H1 (cell line): ENCODE data around the gene LTF. TPM values are rescaled to one million over a fixed set of nuclear protein-coding genes. Genes with fewer than 3 reads are reported as not detected.

Source experiments
- CTCF ChIA-PET: fragments of 300-600 bp; sonication (Branson Sonifier 250); formaldehyde crosslinking; loops from one replicate; lab custom pipeline; 2021; ENCODE audit not compliant: partially characterized antibody; lab: Charles Lee
- POLR2A ChIA-PET: fragments of 300-600 bp; sonication (Branson Sonifier 250); formaldehyde crosslinking; loops from one replicate; lab custom pipeline; 2021; ENCODE audit warnings: inconsistent platforms; ENCODE audit not compliant: partially characterized antibody; lab: Charles Lee
- DNase-seq, 2 experiments: peaks; one replicate each; pipeline versions ENCODE4 v3.0.0 to v3.0.0-alpha.2; 2010 to 2022; ENCODE audit warnings: low spot score in 2 of 2, low read depth in 1 of 2, mixed read lengths in 1 of 2
- FAIRE-seq: peaks from 2 replicates; lab custom pipeline; 2011; peaks lifted over from hg19 to GRCh38; lab: Jason Lieb, UNC
- H2AFZ ChIP-seq: 2 replicates; pipeline ENCODE4 v1.8.1; 2012; ENCODE audit warnings: low read length, inconsistent platforms
- H2AK5ac ChIP-seq: 2 replicates; pipeline ENCODE4 v1.6.1; 2013; ENCODE audit warnings: low read depth, low read length
- H2BK120ac ChIP-seq: replicated peaks from 2 replicates; pipeline ENCODE3; 2013; ENCODE audit warnings: low read depth, low read length, inconsistent platforms
- H2BK12ac ChIP-seq: 2 replicates; pipeline ENCODE4 v1.6.1; 2013; ENCODE audit warnings: low read depth, low read length
- H2BK15ac ChIP-seq: 2 replicates; pipeline ENCODE4 v1.6.1; 2013; ENCODE audit warnings: low read length
- H2BK20ac ChIP-seq: 2 replicates; pipeline ENCODE4 v1.6.1; 2013; ENCODE audit warnings: low read length
- H2BK5ac ChIP-seq: 2 replicates; pipeline ENCODE4 v1.6.1; 2013; ENCODE audit warnings: low read depth, low read length
- H3K14ac ChIP-seq: 2 replicates; pipeline ENCODE4 v1.6.1; 2013; ENCODE audit warnings: inconsistent platforms; ENCODE audit not compliant: insufficient read length
- H3K18ac ChIP-seq: 2 replicates; pipeline ENCODE4 v1.6.1; 2013; ENCODE audit warnings: low read length; ENCODE audit errors: extremely low read depth
- H3K23ac ChIP-seq: 2 replicates; pipeline ENCODE4 v1.6.1; 2013; ENCODE audit warnings: inconsistent platforms; ENCODE audit not compliant: insufficient read length
- H3K23me2 ChIP-seq: 2 replicates; pipeline ENCODE4 v1.6.1; 2013; ENCODE audit warnings: low read depth, low read length
- H3K27ac ChIP-seq: 2 replicates; pipeline ENCODE4 v1.6.1; 2011; ENCODE audit warnings: low read depth, low read length, inconsistent platforms
- H3K27me3 ChIP-seq, 4 experiments: replicated peaks in 1 of 4; 1 replicate in 1 of 4; 2 replicates in 3 of 4; pipeline versions ENCODE4 v1.6.1 to v1.8.1; 2011 to 2013; ENCODE audit warnings: low read length in 3 of 4, mild to moderate bottlenecking in 3 of 4, inconsistent platforms in 2 of 4, mixed read lengths in 2 of 4, moderate library complexity in 1 of 4; ENCODE audit not compliant: control insufficient read depth in 3 of 4, insufficient read depth in 3 of 4; ENCODE audit errors: extremely low read depth in 1 of 4
- H3K36me3 ChIP-seq, 4 experiments: 2 replicates each; pipeline versions ENCODE4 v1.6.1 to v1.8.1; 2011 to 2013; ENCODE audit warnings: mild to moderate bottlenecking in 4 of 4, low read length in 3 of 4, moderate library complexity in 2 of 4, control low read depth in 1 of 4, inconsistent platforms in 1 of 4; ENCODE audit not compliant: insufficient read depth in 4 of 4, control insufficient read depth in 2 of 4
- H3K4ac ChIP-seq: replicated peaks from 2 replicates; pipeline ENCODE3; 2013; ENCODE audit warnings: low read length, low read depth, mixed read lengths, inconsistent platforms; ENCODE audit not compliant: insufficient read length
- H3K4me1 ChIP-seq, 4 experiments: replicated peaks in 1 of 4; 1 replicate in 1 of 4; 2 replicates in 3 of 4; pipeline versions ENCODE4 v1.6.1 to v1.8.1; 2011 to 2013; ENCODE audit warnings: low read length in 3 of 4, inconsistent platforms in 2 of 4, mixed read lengths in 1 of 4; ENCODE audit not compliant: insufficient read depth in 4 of 4, control insufficient read depth in 3 of 4
- H3K4me2 ChIP-seq, 2 experiments: 2 replicates each; pipeline versions ENCODE4 v1.6.1 to v1.8.1; 2011 to 2013; ENCODE audit warnings: low read depth in 2 of 2, low read length in 2 of 2, control low read depth in 1 of 2, inconsistent platforms in 1 of 2, mild to moderate bottlenecking in 1 of 2; ENCODE audit not compliant: insufficient read depth in 1 of 2
- H3K4me3 ChIP-seq, 4 experiments: fragments of 200-600, 300-600 bp in 1 of 4; sonication (generic), shearing (Covaris generic), sonication (Bioruptor Twin) in 1 of 4; 2 replicates each; pipeline versions ENCODE4 v1.5.1 to v1.8.1; 2011 to 2016; ENCODE audit warnings: low read length in 4 of 4, low read depth in 3 of 4, control low read depth in 2 of 4, inconsistent platforms in 2 of 4, mild to moderate bottlenecking in 2 of 4, mixed read lengths in 1 of 4, moderate library complexity in 1 of 4; ENCODE audit not compliant: insufficient read depth in 2 of 4; ENCODE audit errors: extremely low read depth in 1 of 4
- H3K56ac ChIP-seq: replicated peaks from 2 replicates; pipeline ENCODE3; 2013; ENCODE audit warnings: low read depth, mild to moderate bottlenecking, mixed read lengths, low read length, inconsistent platforms; ENCODE audit not compliant: insufficient read length
- H3K79me1 ChIP-seq: 2 replicates; pipeline ENCODE4 v1.6.1; 2013; ENCODE audit warnings: low read depth, low read length, control low read depth
- H3K79me2 ChIP-seq, 2 experiments: 2 replicates each; pipeline versions ENCODE4 v1.6.1 to v1.8.1; 2012 to 2013; ENCODE audit warnings: low read length in 2 of 2, mild to moderate bottlenecking in 2 of 2, inconsistent platforms in 1 of 2; ENCODE audit not compliant: insufficient read depth in 2 of 2, control insufficient read depth in 1 of 2
- H3K9ac ChIP-seq, 4 experiments: replicated peaks in 1 of 4; 1 replicate in 1 of 4; 2 replicates in 3 of 4; pipeline versions ENCODE4 v1.6.1 to v1.8.1; 2011 to 2013; ENCODE audit warnings: low read depth in 3 of 4, low read length in 3 of 4, control low read depth in 2 of 4, mild to moderate bottlenecking in 2 of 4, moderate library complexity in 2 of 4, inconsistent platforms in 1 of 4; ENCODE audit errors: extremely low read depth in 1 of 4
- H3K9me3 ChIP-seq, 2 experiments: 2 replicates each; pipeline versions ENCODE4 v1.6.1 to v1.8.1; 2012 to 2013; ENCODE audit warnings: mild to moderate bottlenecking in 2 of 2, moderate library complexity in 2 of 2, control low read depth in 1 of 2, inconsistent platforms in 1 of 2, low read depth in 1 of 2, low read length in 1 of 2, mixed read lengths in 1 of 2; ENCODE audit not compliant: insufficient read depth in 2 of 2
- H4K20me1 ChIP-seq, 2 experiments: replicated peaks in 1 of 2; 2 replicates each; pipeline versions ENCODE3 to v1.8.1; 2011 to 2013; ENCODE audit warnings: inconsistent platforms in 2 of 2, low read length in 2 of 2, mild to moderate bottlenecking in 1 of 2; ENCODE audit not compliant: insufficient read depth in 2 of 2, control insufficient read depth in 1 of 2
- H4K5ac ChIP-seq: 2 replicates; pipeline ENCODE4 v1.6.1; 2013; ENCODE audit warnings: low read length, low read depth, mixed read lengths, inconsistent platforms; ENCODE audit not compliant: insufficient read length
- H4K8ac ChIP-seq: 2 replicates; pipeline ENCODE4 v1.8.0; 2013; ENCODE audit warnings: mild to moderate bottlenecking, moderate library complexity, low read length, inconsistent platforms; ENCODE audit not compliant: insufficient read depth; ENCODE audit errors: extremely low read depth
- H4K91ac ChIP-seq: replicated peaks from 2 replicates; pipeline ENCODE3; 2013; ENCODE audit warnings: low read length, mixed read lengths, inconsistent platforms; ENCODE audit not compliant: insufficient read length
- BCL11A ChIP-seq, 2 experiments: IDR thresholded peaks; one replicate each; pipeline ENCODE4 v1.6.1; 2011; ENCODE audit warnings: low read depth in 2 of 2, low read length in 2 of 2, mild to moderate bottlenecking in 2 of 2
- JUN ChIP-seq: IDR thresholded peaks from 2 replicates; pipeline ENCODE4 v1.6.1; 2011; ENCODE audit warnings: low read depth, mild to moderate bottlenecking, improper control_type of control experiment, low read length
- KDM4A ChIP-seq: IDR thresholded peaks from one replicate; pipeline ENCODE4 v1.7.1; 2012; ENCODE audit warnings: low read depth, mild to moderate bottlenecking, moderate library complexity, low read length, inconsistent platforms; ENCODE audit not compliant: severe bottlenecking
- MAFK ChIP-seq: IDR thresholded peaks from 2 replicates; pipeline ENCODE4 v1.6.1; 2012; ENCODE audit warnings: low read depth, mild to moderate bottlenecking, improper control_type of control experiment, low read length
- RBBP5 ChIP-seq: IDR thresholded peaks from 2 replicates; pipeline ENCODE4 v1.7.1; 2012; ENCODE audit warnings: low read depth, mild to moderate bottlenecking, inconsistent platforms, low read length, moderate library complexity, borderline replicate concordance
- WGBS, 2 experiments: shearing (Covaris generic) in 1 of 2; methylation state at CpG; one replicate each; pipeline versions ENCODE4 v1.1.6 to v1.1.7; 2013 to 2015; ENCODE audit warnings: low lambda C conversion rate in 2 of 2, mixed read lengths in 2 of 2, inconsistent platforms in 1 of 2, low coverage in 1 of 2, missing lambda C conversion rate in 1 of 2; ENCODE audit not compliant: insufficient replicate concordance in 2 of 2, insufficient coverage in 1 of 2, insufficient read length in 1 of 2; ENCODE audit errors: extremely low coverage in 1 of 2, missing lambda C conversion rate in 1 of 2; 5-methylcytosine and 5-hydroxymethylcytosine counted together
- polyA plus RNA-seq, 7 experiments: library from polyadenylated mRNA; depleted of rRNA in 3 of 7; stranded (reverse) in 5 of 7; unstranded in 2 of 7; fragments of >200 nt in 5 of 7; fragments of 200-250 nt in 2 of 7; gene quantifications; 1 replicate in 5 of 7; 2 replicates in 1 of 7; 4 replicates in 1 of 7; pipeline versions ENCODE4 v1.2.1 to v1.2.3, GENCODE V29; 2011 to 2013; ENCODE audit warnings: missing spikeins in 2 of 7, mixed read lengths in 2 of 7
- total RNA-seq: library from RNA; stranded (reverse); fragmentation: NEBNext Ultra II Directional; extraction: Animal tissue kit (Norgen Biotek cat#: 25700); gene quantifications from 2 replicates; pipeline ENCODE4 v1.2.1, GENCODE V29; 2021

Gene LTF
- total and polyA plus RNA-seq, 2 of the 8 experiments (the other 6 are each of a cell fraction or from before 2014, with no cell fraction given) = 0.23 to 0.99 TPM

DNA sequence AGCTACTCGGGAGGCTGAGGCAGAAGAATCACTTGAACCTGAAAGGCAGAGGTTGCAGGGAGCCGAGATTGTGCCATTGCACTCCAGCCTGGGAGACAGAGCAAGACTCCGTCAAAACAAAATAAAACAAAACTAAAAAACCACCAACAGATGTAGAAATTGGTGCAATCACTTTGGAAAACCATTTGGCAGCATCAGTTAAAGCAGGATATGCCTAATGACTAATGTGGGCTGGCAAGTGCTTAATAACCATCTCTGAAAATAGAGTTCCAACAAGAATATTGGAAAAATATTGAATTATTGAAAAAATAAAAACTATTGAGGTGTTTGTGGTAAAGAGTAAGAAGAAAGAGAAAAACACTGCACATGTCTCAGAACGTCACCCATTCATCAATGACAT is 16.9 kb upstream of the LTF start:
- 93% methylated on average over 4 of the region's 4 CpGs; no CpG with 5 or more reads in 1 of the 2 experiments for WGBS, 2 experiments
- Histone ChIP-seq H3K4me2 (no peak overlapping the region), H3K79me1 (no peaks in the 10 kb centered on the region), H4K8ac (no peak overlapping the region), H3K36me3 (no peaks in the 10 kb centered on the region), H2BK120ac (no peak overlapping the region), H3K56ac (no peak overlapping the region), H4K20me1 (no peaks in the 10 kb centered on the region), H4K91ac (no peak overlapping the region), H2AFZ (no peak overlapping the region), H3K4me1 (no peaks in the 10 kb centered on the region), H2AK5ac (no peak overlapping the region), H3K27me3 (no peaks in the 10 kb centered on the region), H3K9me3 (no peaks in the 10 kb centered on the region), H2BK12ac (no peak overlapping the region), H3K23ac (no peak overlapping the region), H2BK20ac (no peak overlapping the region), H3K4me3 (no peak overlapping the region), H3K27ac (no peak overlapping the region), H3K4ac (no peak overlapping the region), H3K23me2 (no peaks in the 10 kb centered on the region), H2BK15ac (no peak overlapping the region), H3K18ac (no peak overlapping the region), H4K5ac (no peak overlapping the region), H2BK5ac (no peak overlapping the region), H3K9ac (no peak overlapping the region), H3K14ac (no peak overlapping the region), H3K79me2 (no peaks in the 10 kb centered on the region)
- no peak for DNase-seq
- ChIA-PET POLR2A (no interaction called here), CTCF (interaction anchor here (0.8 to 2.4 kb wide), 3 partner anchors 15 to 190 kb away, joined by 3 to 9 read pairs (median 3); no protein-coding TSS in a partner anchor)
- TF ChIP-seq JUN (no peak), KDM4A (no peak), MAFK (no peak), RBBP5 (no peak), BCL11A (IDR thresholded peaks at IDR 0.05; ENCODE audit: low read depth in 2 of 2, low read length in 2 of 2) (no peak)
- no peak for FAIRE-seq
